Fibroblast of upper back skin (primary cell): Measurements from ENCODE around the gene GPR6.

Source experiments
- DNase-seq: peaks from one replicate; pipeline ENCODE4 v3.0.0-alpha.2; 2013

GPR6 gene

GRCh38 chr6:110002676-110003075, 24.6 kb downstream of the GPR6 start:
- DNase-seq: no peak

GRCh38 chr6:110013386-110013785, 35.3 kb downstream of the GPR6 start:
- no peak for DNase-seq

GRCh38 chr6:110015206-110015605, 37.1 kb downstream of the GPR6 start:
- DNase-seq: no peak

- no peak for DNase-seq
Observed at GRCh38 chr6:110017306-110017705, 39.2 kb downstream of the GPR6 start.

GRCh38 chr6:110017946-110018345, 39.8 kb downstream of the GPR6 start:
- DNase-seq: no peak

GRCh38 chr6:110018486-110018885, 40.4 kb downstream of the GPR6 start:
- no peak for DNase-seq

- no peak for DNase-seq
Observed at GRCh38 chr6:110020888-110021287, 42.8 kb downstream of the GPR6 start.

- no peak for DNase-seq
Observed at GRCh38 chr6:110029144-110029543, 51.0 kb downstream of the GPR6 start.
